GM23338 (cell line): ENCODE data around the gene RECQL5. TPM values are rescaled to one million over a fixed set of nuclear protein-coding genes. Genes with fewer than 3 reads are reported as not detected.

Experiments used
- ATAC-seq: fragments of 200-7000 bp; cut with Tn5 transposase; 3 replicates; pipeline ENCODE4 v1.9.1; 2020
- DNase-seq: peaks from one replicate; pipeline ENCODE4 v3.0.0-alpha.2; 2015; ENCODE audit warnings: low spot score
- H2AFZ ChIP-seq: fragments of 200-600 bp; sonication (generic); 2 replicates; pipeline ENCODE4 v1.8.0; 2016; ENCODE audit warnings: antibody characterized with exemption, mild to moderate bottlenecking, moderate library complexity
- H3F3A ChIP-seq: fragments of 200-600 bp; sonication (generic); replicated peaks from 2 replicates; pipeline ENCODE4 v1.8.0; 2017; ENCODE audit warnings: antibody characterized with exemption, mixed run types, low read depth
- H3K27ac ChIP-seq: fragments of 200-600 bp; sonication (generic); 2 replicates; pipeline ENCODE4 v1.6.1; 2016; ENCODE audit warnings: low read depth
- H3K27me3 ChIP-seq: fragments of 200-600 bp; sonication (generic); 2 replicates; pipeline ENCODE4 v1.8.0; 2016; ENCODE audit warnings: mild to moderate bottlenecking, mixed run types, moderate library complexity; ENCODE audit not compliant: insufficient read depth
- H3K36me3 ChIP-seq: fragments of 200-600 bp; sonication (generic); 2 replicates; pipeline ENCODE4 v1.8.0; 2016; ENCODE audit warnings: mild to moderate bottlenecking; ENCODE audit not compliant: insufficient read depth
- H3K4me1 ChIP-seq: fragments of 200-600 bp; sonication (generic); 2 replicates; pipeline ENCODE4 v1.8.0; 2016; ENCODE audit warnings: mild to moderate bottlenecking, moderate library complexity; ENCODE audit not compliant: insufficient read depth
- H3K4me2 ChIP-seq: fragments of 200-600 bp; sonication (generic); 2 replicates; pipeline ENCODE4 v1.7.1; 2017; ENCODE audit warnings: mixed run types
- H3K4me3 ChIP-seq: fragments of 200-600 bp; sonication (generic); 2 replicates; pipeline ENCODE4 v1.6.1; 2016; ENCODE audit warnings: mixed run types
- H3K79me2 ChIP-seq: fragments of 200-600 bp; sonication (generic); replicated peaks from 2 replicates; pipeline ENCODE4 v1.8.0; 2017; ENCODE audit warnings: mild to moderate bottlenecking; ENCODE audit not compliant: insufficient read depth
- H3K9me2 ChIP-seq: fragments of 200-600 bp; sonication (generic); 2 replicates; pipeline ENCODE4 v1.8.0; 2017; ENCODE audit not compliant: insufficient read depth
- H4K20me1 ChIP-seq: fragments of 200-600 bp; sonication (generic); replicated peaks from 2 replicates; pipeline ENCODE4 v1.8.0; 2017; ENCODE audit warnings: mild to moderate bottlenecking; ENCODE audit not compliant: insufficient read depth
- H3K27ac Mint-ChIP-seq: 2 replicates; pipeline ENCODE4 v1.8.0; 2020; ENCODE audit warnings: inconsistent platforms, mild to moderate bottlenecking, moderate library complexity, mixed read lengths
- H3K27me3 Mint-ChIP-seq: 3 replicates; pipeline ENCODE4 v1.8.0; 2022; ENCODE audit warnings: low read depth, mild to moderate bottlenecking, moderate library complexity, mixed read lengths, inconsistent platforms; ENCODE audit not compliant: insufficient read depth, poor library complexity
- H3K36me3 Mint-ChIP-seq: 3 replicates; pipeline ENCODE4 v1.8.0; 2021; ENCODE audit warnings: low read depth, mild to moderate bottlenecking, inconsistent platforms, moderate library complexity, mixed read lengths
- H3K4me1 Mint-ChIP-seq: 3 replicates; pipeline ENCODE4 v1.8.0; 2020; ENCODE audit warnings: mild to moderate bottlenecking, inconsistent platforms, mixed read lengths
- H3K4me3 Mint-ChIP-seq: 3 replicates; pipeline ENCODE4 v1.8.0; 2021; ENCODE audit warnings: moderate library complexity, mild to moderate bottlenecking, inconsistent platforms, mixed read lengths
- H3K9me3 Mint-ChIP-seq: 3 replicates; pipeline ENCODE4 v1.8.0; 2020; ENCODE audit warnings: moderate library complexity, mild to moderate bottlenecking, inconsistent platforms, mixed read lengths
- EZH2 ChIP-seq: fragments of 200-600 bp; sonication (generic); IDR thresholded peaks from one replicate; pipeline ENCODE4 v1.8.0; 2017; ENCODE audit warnings: antibody characterized with exemption, mild to moderate bottlenecking, low read depth; ENCODE audit not compliant: unreplicated experiment
- EZH2phosphoT487 ChIP-seq: fragments of 200-600 bp; sonication (generic); IDR thresholded peaks from one replicate; pipeline ENCODE4 v1.8.1; 2018; ENCODE audit warnings: antibody characterized with exemption; ENCODE audit not compliant: unreplicated experiment
- JUNB ChIP-seq: IDR thresholded peaks from one replicate; pipeline ENCODE4 v1.6.1; 2016; ENCODE audit warnings: antibody characterized with exemption; ENCODE audit not compliant: unreplicated experiment
- POLR2AphosphoS5 ChIP-seq: IDR thresholded peaks from 2 replicates; pipeline ENCODE4 v1.6.1; 2016; ENCODE audit warnings: antibody characterized with exemption, low read depth
- polyA plus RNA-seq: library from polyadenylated mRNA; unstranded; fragments of >200 nt; fragmentation: Nextera tagmentation; extraction: Ambion mirVana; gene quantifications from 2 replicates; pipeline ENCODE4 v1.2.1, GENCODE V29; 2016
- total RNA-seq: library from RNA; depleted of rRNA; stranded (reverse); fragments of >200 nt; shearing (Covaris generic); gene quantifications from 2 replicates; pipeline ENCODE4 v1.2.3, GENCODE V29; 2014
- TF ChIP-seq, protein P1 (sequence below): fragments of 250-450 bp; sonication (Bioruptor Pico); IDR thresholded peaks from 2 replicates; pipeline ENCODE4 v1.5.0; 2020; ENCODE audit warnings: mild to moderate bottlenecking, moderate library complexity
- TF ChIP-seq, protein P2 (sequence below), 2 experiments: fragments of 200-600 bp in 1 of 2; sonication (generic) in 1 of 2; conservative IDR thresholded peaks; 2 replicates each; pipeline versions ENCODE4 v1.5.1 to v1.6.1; 2016 to 2017; ENCODE audit warnings: antibody characterized with exemption in 2 of 2, low read depth in 2 of 2, mild to moderate bottlenecking in 2 of 2, moderate library complexity in 1 of 2
- TF ChIP-seq, protein P3 (sequence below): IDR thresholded peaks from one replicate; pipeline ENCODE4 v1.6.1; 2018; ENCODE audit warnings: antibody characterized with exemption; ENCODE audit not compliant: unreplicated experiment

RECQL5 gene
- total and polyA plus RNA-seq, 2 experiments from 2014 or later, result 20.0 to 23.3 TPM

DNA sequence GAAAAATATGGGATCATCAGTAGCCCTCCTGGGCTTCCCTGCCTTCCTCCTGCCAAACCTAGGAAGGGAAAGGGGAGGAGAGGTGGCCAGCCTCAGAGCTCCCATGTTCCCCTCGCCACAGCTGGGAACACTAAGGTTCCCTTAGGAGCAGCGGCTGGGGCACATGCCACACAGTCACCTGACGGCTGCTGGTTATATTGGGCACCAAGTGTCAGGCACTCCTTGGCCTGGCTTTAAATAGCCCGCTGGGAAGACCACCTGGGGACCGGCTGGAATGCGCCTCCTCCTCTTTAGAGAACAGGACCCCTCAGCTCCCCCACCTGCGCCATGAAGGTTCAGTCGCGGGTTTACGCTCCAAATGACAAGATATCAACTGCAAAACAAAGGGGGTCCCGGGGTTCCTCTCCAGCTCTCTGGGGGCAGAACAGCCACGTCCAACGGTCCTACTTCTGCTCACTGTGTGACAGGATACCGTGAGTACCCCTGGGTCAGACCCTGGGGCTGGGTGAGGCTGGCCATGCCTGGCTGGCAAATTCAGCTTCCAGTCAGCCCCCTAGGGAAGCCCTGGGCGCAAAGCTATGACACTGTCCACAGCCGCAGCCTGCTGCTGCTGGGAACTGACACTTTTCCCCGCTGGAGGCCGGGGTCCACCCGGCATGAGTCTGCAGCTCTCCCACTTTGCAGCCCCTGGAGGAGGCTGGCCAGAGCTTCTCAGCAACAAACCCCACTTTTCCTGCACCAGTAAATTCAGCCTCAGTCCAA is 30.4 kb downstream of the RECQL5 start (continued):
- TF ChIP-seq, protein P1, sequence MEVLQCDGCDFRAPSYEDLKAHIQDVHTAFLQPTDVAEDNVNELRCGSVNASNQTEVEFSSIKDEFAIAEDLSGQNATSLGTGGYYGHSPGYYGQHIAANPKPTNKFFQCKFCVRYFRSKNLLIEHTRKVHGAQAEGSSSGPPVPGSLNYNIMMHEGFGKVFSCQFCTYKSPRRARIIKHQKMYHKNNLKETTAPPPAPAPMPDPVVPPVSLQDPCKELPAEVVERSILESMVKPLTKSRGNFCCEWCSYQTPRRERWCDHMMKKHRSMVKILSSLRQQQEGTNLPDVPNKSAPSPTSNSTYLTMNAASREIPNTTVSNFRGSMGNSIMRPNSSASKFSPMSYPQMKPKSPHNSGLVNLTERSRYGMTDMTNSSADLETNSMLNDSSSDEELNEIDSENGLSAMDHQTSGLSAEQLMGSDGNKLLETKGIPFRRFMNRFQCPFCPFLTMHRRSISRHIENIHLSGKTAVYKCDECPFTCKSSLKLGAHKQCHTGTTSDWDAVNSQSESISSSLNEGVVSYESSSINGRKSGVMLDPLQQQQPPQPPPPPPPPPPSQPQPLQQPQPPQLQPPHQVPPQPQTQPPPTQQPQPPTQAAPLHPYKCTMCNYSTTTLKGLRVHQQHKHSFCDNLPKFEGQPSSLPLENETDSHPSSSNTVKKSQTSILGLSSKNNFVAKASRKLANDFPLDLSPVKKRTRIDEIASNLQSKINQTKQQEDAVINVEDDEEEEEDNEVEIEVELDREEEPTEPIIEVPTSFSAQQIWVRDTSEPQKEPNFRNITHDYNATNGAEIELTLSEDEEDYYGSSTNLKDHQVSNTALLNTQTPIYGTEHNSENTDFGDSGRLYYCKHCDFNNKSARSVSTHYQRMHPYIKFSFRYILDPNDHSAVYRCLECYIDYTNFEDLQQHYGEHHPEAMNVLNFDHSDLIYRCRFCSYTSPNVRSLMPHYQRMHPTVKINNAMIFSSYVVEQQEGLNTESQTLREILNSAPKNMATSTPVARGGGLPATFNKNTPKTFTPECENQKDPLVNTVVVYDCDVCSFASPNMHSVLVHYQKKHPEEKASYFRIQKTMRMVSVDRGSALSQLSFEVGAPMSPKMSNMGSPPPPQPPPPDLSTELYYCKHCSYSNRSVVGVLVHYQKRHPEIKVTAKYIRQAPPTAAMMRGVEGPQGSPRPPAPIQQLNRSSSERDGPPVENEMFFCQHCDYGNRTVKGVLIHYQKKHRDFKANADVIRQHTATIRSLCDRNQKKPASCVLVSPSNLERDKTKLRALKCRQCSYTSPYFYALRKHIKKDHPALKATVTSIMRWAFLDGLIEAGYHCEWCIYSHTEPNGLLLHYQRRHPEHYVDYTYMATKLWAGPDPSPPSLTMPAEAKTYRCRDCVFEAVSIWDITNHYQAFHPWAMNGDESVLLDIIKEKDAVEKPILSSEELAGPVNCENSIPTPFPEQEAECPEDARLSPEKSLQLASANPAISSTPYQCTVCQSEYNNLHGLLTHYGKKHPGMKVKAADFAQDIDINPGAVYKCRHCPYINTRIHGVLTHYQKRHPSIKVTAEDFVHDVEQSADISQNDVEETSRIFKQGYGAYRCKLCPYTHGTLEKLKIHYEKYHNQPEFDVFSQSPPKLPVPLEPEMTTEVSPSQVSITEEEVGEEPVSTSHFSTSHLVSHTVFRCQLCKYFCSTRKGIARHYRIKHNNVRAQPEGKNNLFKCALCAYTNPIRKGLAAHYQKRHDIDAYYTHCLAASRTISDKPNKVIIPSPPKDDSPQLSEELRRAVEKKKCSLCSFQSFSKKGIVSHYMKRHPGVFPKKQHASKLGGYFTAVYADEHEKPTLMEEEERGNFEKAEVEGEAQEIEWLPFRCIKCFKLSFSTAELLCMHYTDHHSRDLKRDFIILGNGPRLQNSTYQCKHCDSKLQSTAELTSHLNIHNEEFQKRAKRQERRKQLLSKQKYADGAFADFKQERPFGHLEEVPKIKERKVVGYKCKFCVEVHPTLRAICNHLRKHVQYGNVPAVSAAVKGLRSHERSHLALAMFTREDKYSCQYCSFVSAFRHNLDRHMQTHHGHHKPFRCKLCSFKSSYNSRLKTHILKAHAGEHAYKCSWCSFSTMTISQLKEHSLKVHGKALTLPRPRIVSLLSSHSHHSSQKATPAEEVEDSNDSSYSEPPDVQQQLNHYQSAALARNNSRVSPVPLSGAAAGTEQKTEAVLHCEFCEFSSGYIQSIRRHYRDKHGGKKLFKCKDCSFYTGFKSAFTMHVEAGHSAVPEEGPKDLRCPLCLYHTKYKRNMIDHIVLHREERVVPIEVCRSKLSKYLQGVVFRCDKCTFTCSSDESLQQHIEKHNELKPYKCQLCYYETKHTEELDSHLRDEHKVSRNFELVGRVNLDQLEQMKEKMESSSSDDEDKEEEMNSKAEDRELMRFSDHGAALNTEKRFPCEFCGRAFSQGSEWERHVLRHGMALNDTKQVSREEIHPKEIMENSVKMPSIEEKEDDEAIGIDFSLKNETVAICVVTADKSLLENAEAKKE (CRISPR knock-in tag), result no peak
- no peak for TF ChIP-seq EZH2
- TF ChIP-seq, protein P2, sequence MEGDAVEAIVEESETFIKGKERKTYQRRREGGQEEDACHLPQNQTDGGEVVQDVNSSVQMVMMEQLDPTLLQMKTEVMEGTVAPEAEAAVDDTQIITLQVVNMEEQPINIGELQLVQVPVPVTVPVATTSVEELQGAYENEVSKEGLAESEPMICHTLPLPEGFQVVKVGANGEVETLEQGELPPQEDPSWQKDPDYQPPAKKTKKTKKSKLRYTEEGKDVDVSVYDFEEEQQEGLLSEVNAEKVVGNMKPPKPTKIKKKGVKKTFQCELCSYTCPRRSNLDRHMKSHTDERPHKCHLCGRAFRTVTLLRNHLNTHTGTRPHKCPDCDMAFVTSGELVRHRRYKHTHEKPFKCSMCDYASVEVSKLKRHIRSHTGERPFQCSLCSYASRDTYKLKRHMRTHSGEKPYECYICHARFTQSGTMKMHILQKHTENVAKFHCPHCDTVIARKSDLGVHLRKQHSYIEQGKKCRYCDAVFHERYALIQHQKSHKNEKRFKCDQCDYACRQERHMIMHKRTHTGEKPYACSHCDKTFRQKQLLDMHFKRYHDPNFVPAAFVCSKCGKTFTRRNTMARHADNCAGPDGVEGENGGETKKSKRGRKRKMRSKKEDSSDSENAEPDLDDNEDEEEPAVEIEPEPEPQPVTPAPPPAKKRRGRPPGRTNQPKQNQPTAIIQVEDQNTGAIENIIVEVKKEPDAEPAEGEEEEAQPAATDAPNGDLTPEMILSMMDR (conservative IDR thresholded peaks at IDR 0.05; ENCODE audit: low read depth in 2 of 2), result no peak

DNA sequence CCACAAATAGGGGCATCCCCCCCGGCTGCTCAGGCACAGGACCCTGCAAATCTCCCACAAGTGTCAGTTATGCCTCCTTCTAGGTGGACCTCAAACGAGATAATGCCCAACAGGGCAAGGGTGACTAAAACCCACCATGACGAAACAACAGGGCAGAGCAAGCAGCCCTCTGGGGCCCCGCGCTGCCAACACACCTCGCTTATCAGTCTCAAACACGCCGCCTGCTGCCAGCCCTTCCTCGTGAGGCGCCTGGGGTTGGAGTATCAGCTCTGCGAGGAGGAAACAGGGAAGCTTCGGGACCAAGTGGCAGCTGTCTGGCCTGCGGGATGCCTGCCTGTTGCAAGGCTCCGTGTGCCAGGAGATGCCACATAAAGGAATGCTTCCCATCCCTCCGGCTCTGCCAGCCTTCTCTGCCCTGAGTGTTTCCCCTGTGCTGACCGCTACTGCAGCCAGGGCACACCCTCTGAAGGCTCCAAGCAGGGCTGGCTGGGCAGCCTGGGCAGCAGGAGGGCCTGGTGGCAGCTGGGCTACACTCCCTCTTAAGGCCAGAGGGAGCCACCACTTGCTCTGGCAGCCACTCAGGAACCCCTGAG is 31.2 kb downstream of the RECQL5 start:
- Mint-ChIP-seq H3K27ac (no peak overlapping the region), H3K4me3 (no peak overlapping the region), H3K27me3 (peaks cover 19% of the 10 kb centered on the region), H3K4me1 (peaks cover 22% of the 10 kb centered on the region), H3K9me3 (no peaks in the 10 kb centered on the region), H3K36me3 (peaks cover 5% of the 10 kb centered on the region; the same call in 1 of the 3 replicates)
- Histone ChIP-seq H3K9me2 (no peaks in the 10 kb centered on the region), H3K36me3 (no peaks in the 10 kb centered on the region), H3K4me2 (no peak overlapping the region), H2AFZ (no peak overlapping the region), H3K4me1 (peaks cover 9% of the 10 kb centered on the region), H3K27me3 (no peaks in the 10 kb centered on the region), H3K27ac (no peak overlapping the region), H4K20me1 (no peaks in the 10 kb centered on the region; the same call in 1 of the 2 replicates), H3K79me2 (no peaks in the 10 kb centered on the region), H3F3A (no peaks in the 10 kb centered on the region), H3K4me3 (no peak overlapping the region)
- DNase-seq, result no peak
- no peak for ATAC-seq
- TF ChIP-seq POLR2AphosphoS5 (no peak), EZH2phosphoT487 (no peak), JUNB (no peak)
- TF ChIP-seq, protein P3, sequence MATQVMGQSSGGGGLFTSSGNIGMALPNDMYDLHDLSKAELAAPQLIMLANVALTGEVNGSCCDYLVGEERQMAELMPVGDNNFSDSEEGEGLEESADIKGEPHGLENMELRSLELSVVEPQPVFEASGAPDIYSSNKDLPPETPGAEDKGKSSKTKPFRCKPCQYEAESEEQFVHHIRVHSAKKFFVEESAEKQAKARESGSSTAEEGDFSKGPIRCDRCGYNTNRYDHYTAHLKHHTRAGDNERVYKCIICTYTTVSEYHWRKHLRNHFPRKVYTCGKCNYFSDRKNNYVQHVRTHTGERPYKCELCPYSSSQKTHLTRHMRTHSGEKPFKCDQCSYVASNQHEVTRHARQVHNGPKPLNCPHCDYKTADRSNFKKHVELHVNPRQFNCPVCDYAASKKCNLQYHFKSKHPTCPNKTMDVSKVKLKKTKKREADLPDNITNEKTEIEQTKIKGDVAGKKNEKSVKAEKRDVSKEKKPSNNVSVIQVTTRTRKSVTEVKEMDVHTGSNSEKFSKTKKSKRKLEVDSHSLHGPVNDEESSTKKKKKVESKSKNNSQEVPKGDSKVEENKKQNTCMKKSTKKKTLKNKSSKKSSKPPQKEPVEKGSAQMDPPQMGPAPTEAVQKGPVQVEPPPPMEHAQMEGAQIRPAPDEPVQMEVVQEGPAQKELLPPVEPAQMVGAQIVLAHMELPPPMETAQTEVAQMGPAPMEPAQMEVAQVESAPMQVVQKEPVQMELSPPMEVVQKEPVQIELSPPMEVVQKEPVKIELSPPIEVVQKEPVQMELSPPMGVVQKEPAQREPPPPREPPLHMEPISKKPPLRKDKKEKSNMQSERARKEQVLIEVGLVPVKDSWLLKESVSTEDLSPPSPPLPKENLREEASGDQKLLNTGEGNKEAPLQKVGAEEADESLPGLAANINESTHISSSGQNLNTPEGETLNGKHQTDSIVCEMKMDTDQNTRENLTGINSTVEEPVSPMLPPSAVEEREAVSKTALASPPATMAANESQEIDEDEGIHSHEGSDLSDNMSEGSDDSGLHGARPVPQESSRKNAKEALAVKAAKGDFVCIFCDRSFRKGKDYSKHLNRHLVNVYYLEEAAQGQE, result no peak
